Stomach (tissue), 4 donors: Measurements from ENCODE around the gene CFAP61.

Experiments used
- CTCF ChIP-seq, 7 experiments: fragments of 450-650 bp in 4 of 7; fragments of 200-600 bp in 3 of 7; sonication (generic) in 3 of 7; IDR thresholded peaks; one replicate each; pipeline ENCODE4 v1.5.1; 2016 to 2019; ENCODE audit warnings: antibody characterized with exemption in 7 of 7, control low read depth in 2 of 7, mild to moderate bottlenecking in 1 of 7
- EP300 ChIP-seq: sonication (generic); formaldehyde crosslinking; IDR thresholded peaks from one replicate; pipeline ENCODE4 v1.6.1; 2017; ENCODE audit warnings: antibody characterized with exemption
- POLR2A ChIP-seq, 4 donors: fragments of 450-650 bp; IDR thresholded peaks; one replicate each; pipeline ENCODE4 v1.6.1; 2016; ENCODE audit warnings: antibody characterized with exemption in 4 of 4, control low read depth in 2 of 4, mild to moderate bottlenecking in 1 of 4, moderate library complexity in 1 of 4

DNA sequence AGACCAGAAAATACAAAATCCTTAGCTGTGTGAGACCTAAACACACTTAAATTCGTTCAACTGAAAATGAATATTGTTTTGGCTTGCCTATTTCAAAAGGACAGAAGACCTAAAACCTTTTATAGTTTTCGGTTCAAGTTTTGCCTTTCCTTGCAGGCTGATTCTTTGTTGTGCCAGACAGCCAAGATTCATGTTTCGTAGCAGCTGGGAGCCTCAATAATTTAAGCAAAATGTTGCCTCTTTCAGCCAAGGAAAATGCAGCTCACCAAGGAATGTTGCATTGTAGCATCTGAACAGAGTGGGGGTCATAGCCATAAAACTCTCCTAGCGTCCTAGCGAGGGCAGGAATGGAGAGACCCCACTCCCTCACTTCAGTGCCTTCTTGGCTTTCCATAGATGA is 223.3 kb downstream of the CFAP61 start:
- no peak for TF ChIP-seq CTCF (IDR thresholded peaks at IDR 0.05)
- no peak for TF ChIP-seq EP300
- TF ChIP-seq POLR2A (IDR thresholded peaks at IDR 0.05) = no peak
